PFSK-1 (cell line): Measurements from ENCODE around the gene COX7C.

Experiments used
- POLR2AphosphoS5 ChIP-seq: IDR thresholded peaks from 2 replicates; pipeline ENCODE4 v1.6.1; 2012; ENCODE audit warnings: low read depth, mild to moderate bottlenecking, control low read depth, low read length, moderate library complexity
- REST ChIP-seq, 2 experiments: IDR thresholded peaks; 2 replicates each; pipeline versions ENCODE4 v1.6.1 to v1.8.0; 2011 to 2012; ENCODE audit warnings: low read depth in 2 of 2, low read length in 2 of 2, control low read depth in 1 of 2, inconsistent platforms in 1 of 2, mild to moderate bottlenecking in 1 of 2, moderate library complexity in 1 of 2; ENCODE audit not compliant: insufficient read depth in 1 of 2
- SIN3A ChIP-seq: IDR thresholded peaks from 2 replicates; pipeline ENCODE4 v1.6.1; 2012; ENCODE audit warnings: mild to moderate bottlenecking, low read length, moderate library complexity, borderline replicate concordance; ENCODE audit not compliant: insufficient read depth

GRCh38 chr5:86631165-86631564 is 13.4 kb downstream of the COX7C start:
- TF ChIP-seq SIN3A (no peak), POLR2AphosphoS5 (no peak), REST (IDR thresholded peaks at IDR 0.05; ENCODE audit: insufficient read depth in 1 of 2, low read depth in 2 of 2, low read length in 2 of 2) (no peak)
